ENCODE measurements around the gene RNF17. TPM values are rescaled to one million over a fixed set of nuclear protein-coding genes. Genes with fewer than 3 reads are reported as not detected.

The RNF17 gene
- total and polyA plus RNA-seq, 2 experiments from 2014 or later: not detected

- Histone ChIP-seq H3K4me1 (ENCODE audit: insufficient read depth) (no peaks in the 10 kb centered on the region), H3K79me2 (ENCODE audit: insufficient read depth) (no peaks in the 10 kb centered on the region), H3K4me3 (no peak overlapping the region), H3K9me3 (ENCODE audit: low read depth) (no peaks in the 10 kb centered on the region), H4K20me1 (ENCODE audit: insufficient read depth) (no peaks in the 10 kb centered on the region), H3K9me2 (ENCODE audit: insufficient read depth) (no peaks in the 10 kb centered on the region), H3K27me3 (replicated peaks; ENCODE audit: insufficient read depth) (peaks cover 24% of the 10 kb centered on the region), H3F3A (ENCODE audit: insufficient read depth) (no peaks in the 10 kb centered on the region), H3K27ac (no peak overlapping the region), H2AFZ (no peak overlapping the region), H3K36me3 (ENCODE audit: low read depth) (no peaks in the 10 kb centered on the region), H3K4me2 (ENCODE audit: unreplicated experiment) (no peak overlapping the region), H3K9ac (no peak overlapping the region)
- TF ChIP-seq EZH2phosphoT487 (IDR thresholded peaks at IDR 0.05; ENCODE audit: insufficient read depth, low read depth) (no peak), EZH2 (IDR thresholded peaks at IDR 0.05; ENCODE audit: insufficient read depth, poor library complexity, severe bottlenecking) (no peak)
- WGBS, 2 experiments (ENCODE audit: low coverage in 1 of 2, low lambda C conversion rate in 2 of 2, missing lambda C conversion rate in 2 of 2): 54 to 59% methylated on average over 8 of the region's 8 CpGs
- in situ Hi-C loops (cut with MboI): no loop called here
- no peak for DNase-seq
Measured at GRCh38 chr13:24741791-24742190, 22.2 kb upstream of the RNF17 start.

GRCh38 chr13:24742294-24742693 lies 21.7 kb upstream of the RNF17 start:
- Histone ChIP-seq H3K36me3 (ENCODE audit: low read depth) (no peaks in the 10 kb centered on the region), H3K4me2 (ENCODE audit: unreplicated experiment) (no peak overlapping the region), H3K9me3 (ENCODE audit: low read depth) (no peaks in the 10 kb centered on the region), H3K9me2 (ENCODE audit: insufficient read depth) (no peaks in the 10 kb centered on the region), H4K20me1 (ENCODE audit: insufficient read depth) (no peaks in the 10 kb centered on the region), H3K27ac (no peak overlapping the region), H3K9ac (no peak overlapping the region), H3K79me2 (ENCODE audit: insufficient read depth) (no peaks in the 10 kb centered on the region), H2AFZ (no peak overlapping the region), H3F3A (ENCODE audit: insufficient read depth) (no peaks in the 10 kb centered on the region), H3K4me3 (no peak overlapping the region), H3K27me3 (replicated peaks; ENCODE audit: insufficient read depth) (peaks cover 29% of the 10 kb centered on the region), H3K4me1 (ENCODE audit: insufficient read depth) (no peaks in the 10 kb centered on the region)
- TF ChIP-seq EZH2phosphoT487 (IDR thresholded peaks at IDR 0.05; ENCODE audit: insufficient read depth, low read depth): no peak
- no peak for TF ChIP-seq EZH2 (IDR thresholded peaks at IDR 0.05; ENCODE audit: insufficient read depth, poor library complexity, severe bottlenecking)
- DNase-seq: no peak
- 2 to 7% methylated on average over 6 of the region's 6 CpGs for WGBS, 2 experiments (ENCODE audit: low coverage in 1 of 2, low lambda C conversion rate in 2 of 2, missing lambda C conversion rate in 2 of 2)
- in situ Hi-C loops (cut with MboI): no loop called here

DNA sequence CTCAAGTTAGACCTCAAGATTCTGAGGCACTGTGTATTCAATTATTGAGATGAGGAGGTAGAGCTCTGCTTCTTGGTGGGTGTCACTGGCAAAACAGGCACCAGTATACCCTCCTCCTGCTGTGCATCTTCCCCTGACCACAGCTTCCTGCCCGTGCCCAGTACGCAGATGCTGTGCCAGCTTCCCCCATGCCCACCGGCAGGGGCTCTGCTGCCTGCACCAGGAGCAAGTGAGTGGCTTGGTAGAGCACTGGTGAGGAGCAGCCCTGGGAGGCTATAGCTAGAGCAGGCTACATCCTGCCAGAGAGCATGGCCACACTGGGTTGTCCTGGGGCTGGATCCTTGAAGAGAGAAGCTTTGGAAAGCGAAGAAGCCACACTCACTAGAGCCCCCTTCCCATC lies 21.0 kb upstream of the RNF17 start:
- 40 to 53% methylated on average over 4 of the region's 4 CpGs for WGBS, 2 experiments (ENCODE audit: low coverage in 1 of 2, low lambda C conversion rate in 2 of 2, missing lambda C conversion rate in 2 of 2)
- DNase-seq: no peak
- no peak overlapping the region for H3K27ac ChIP-seq
- no peaks in the 10 kb centered on the region for H4K20me1 ChIP-seq (ENCODE audit: insufficient read depth)
- H3K9me3 ChIP-seq (ENCODE audit: low read depth): no peaks in the 10 kb centered on the region
- H3K4me3 ChIP-seq: no peak overlapping the region
- peaks cover 36% of the 10 kb centered on the region for H3K27me3 ChIP-seq (replicated peaks; ENCODE audit: insufficient read depth)
- TF ChIP-seq EZH2phosphoT487 (IDR thresholded peaks at IDR 0.05; ENCODE audit: insufficient read depth, low read depth) (no peak), EZH2 (IDR thresholded peaks at IDR 0.05; ENCODE audit: insufficient read depth, poor library complexity, severe bottlenecking) (no peak)
- no peak overlapping the region for H2AFZ ChIP-seq
- H3K9me2 ChIP-seq (ENCODE audit: insufficient read depth): no peaks in the 10 kb centered on the region
- no peaks in the 10 kb centered on the region for H3F3A ChIP-seq (ENCODE audit: insufficient read depth)
- in situ Hi-C loops (cut with MboI): no loop called here
- no peak overlapping the region for H3K4me2 ChIP-seq (ENCODE audit: unreplicated experiment)
- H3K9ac ChIP-seq: no peak overlapping the region
- H3K4me1 ChIP-seq (ENCODE audit: insufficient read depth): no peaks in the 10 kb centered on the region
- no peaks in the 10 kb centered on the region for H3K36me3 ChIP-seq (ENCODE audit: low read depth)
- no peaks in the 10 kb centered on the region for H3K79me2 ChIP-seq (ENCODE audit: insufficient read depth)

- no peaks in the 10 kb centered on the region for H3K4me1 ChIP-seq (ENCODE audit: insufficient read depth)
- peaks cover 48% of the 10 kb centered on the region for H3K27me3 ChIP-seq (replicated peaks; ENCODE audit: insufficient read depth)
- in situ Hi-C loops (cut with MboI): no loop called here
- H3K4me3 ChIP-seq: no peak overlapping the region
- H4K20me1 ChIP-seq (ENCODE audit: insufficient read depth): no peaks in the 10 kb centered on the region
- no peaks in the 10 kb centered on the region for H3K9me2 ChIP-seq (ENCODE audit: insufficient read depth)
- no peaks in the 10 kb centered on the region for H3F3A ChIP-seq (ENCODE audit: insufficient read depth)
- H3K36me3 ChIP-seq (ENCODE audit: low read depth): no peaks in the 10 kb centered on the region
- WGBS, 2 experiments (ENCODE audit: low coverage in 1 of 2, low lambda C conversion rate in 2 of 2, missing lambda C conversion rate in 2 of 2): 15 to 36% methylated on average over 6 of the region's 6 CpGs
- TF ChIP-seq EZH2phosphoT487 (IDR thresholded peaks at IDR 0.05; ENCODE audit: insufficient read depth, low read depth): no peak
- TF ChIP-seq EZH2 (IDR thresholded peaks at IDR 0.05; ENCODE audit: insufficient read depth, poor library complexity, severe bottlenecking): no peak
- no peak overlapping the region for H3K4me2 ChIP-seq (ENCODE audit: unreplicated experiment)
- H3K79me2 ChIP-seq (ENCODE audit: insufficient read depth): no peaks in the 10 kb centered on the region
- no peak for DNase-seq
- H3K9ac ChIP-seq: no peak overlapping the region
- H3K27ac ChIP-seq: no peak overlapping the region
- no peaks in the 10 kb centered on the region for H3K9me3 ChIP-seq (ENCODE audit: low read depth)
- no peak overlapping the region for H2AFZ ChIP-seq
Measured at GRCh38 chr13:24744247-24744646, 19.7 kb upstream of the RNF17 start.

- H3K9me3 ChIP-seq (ENCODE audit: low read depth): no peaks in the 10 kb centered on the region
- H3K36me3 ChIP-seq (ENCODE audit: low read depth): no peaks in the 10 kb centered on the region
- H3K4me1 ChIP-seq (ENCODE audit: insufficient read depth): no peaks in the 10 kb centered on the region
- no peak overlapping the region for H3K27ac ChIP-seq
- H3F3A ChIP-seq (ENCODE audit: insufficient read depth): no peaks in the 10 kb centered on the region
- H3K79me2 ChIP-seq (ENCODE audit: insufficient read depth): no peaks in the 10 kb centered on the region
- H3K4me2 ChIP-seq (ENCODE audit: unreplicated experiment): no peak overlapping the region
- in situ Hi-C loops (cut with MboI): no loop called here
- TF ChIP-seq EZH2 (IDR thresholded peaks at IDR 0.05; ENCODE audit: insufficient read depth, poor library complexity, severe bottlenecking) (no peak), EZH2phosphoT487 (IDR thresholded peaks at IDR 0.05; ENCODE audit: insufficient read depth, low read depth) (no peak)
- H2AFZ ChIP-seq: no peak overlapping the region
- 12 to 15% methylated on average over 20 to 24 of the region's 24 CpGs for WGBS, 2 experiments (ENCODE audit: low coverage in 1 of 2, low lambda C conversion rate in 2 of 2, missing lambda C conversion rate in 2 of 2)
- H4K20me1 ChIP-seq (ENCODE audit: insufficient read depth): no peaks in the 10 kb centered on the region
- H3K9ac ChIP-seq: no peak overlapping the region
- no peak for DNase-seq
- H3K4me3 ChIP-seq: no peak overlapping the region
- H3K9me2 ChIP-seq (ENCODE audit: insufficient read depth): no peaks in the 10 kb centered on the region
- peaks cover 61% of the 10 kb centered on the region for H3K27me3 ChIP-seq (replicated peaks; ENCODE audit: insufficient read depth)
Measured at GRCh38 chr13:24745516-24745860, 18.5 kb upstream of the RNF17 start.
